Measurements from ENCODE around the gene HTR3A. TPM values are rescaled to one million over a fixed set of nuclear protein-coding genes. Genes with fewer than 3 reads are reported as not detected.
"Not testable (repeated sequence)": the region's sequence is repeated elsewhere in the genome, so short reads cannot be mapped to it uniquely, and the experiment has no call there.

The HTR3A gene
- 10 to 100 TPM in 1 of 6 donors, 1 to 10 TPM in 5; 1.8 to 16.1 (median 4.4) TPM for polyA plus RNA-seq (ENCODE audit: low read depth in 6 of 6)

- Mint-ChIP-seq H3K36me3 (no peaks in the 10 kb centered on the region), H3K9me3 (no peaks in the 10 kb centered on the region), H3K4me3 (peak within 1 kb of the TSS in 7 of 8 donors; percentile 9 to 79 (median 51)), H3K27ac (peak within 1 kb of the TSS; percentile 90 to 99 (median 95)), H3K27me3 (no peaks in the 10 kb centered on the region), H3K4me1 (peaks cover 44 to 75% (median 71%) of the 10 kb centered on the region in 3 donors)
- DNase-seq (no peak), ATAC-seq (ENCODE audit: low read depth in 2 of 2) (no peak)
These were observed at the start of gene HTR3A for GRCh38 chr11:113974741-113975470. Gene HTR3A (plus strand): TSS chr11:113975108. CDS start chr11:113975326, 218 bp downstream.

GRCh38 chr11:113926273-113927197 is 48.4 kb upstream of the HTR3A start:
- ATAC-seq (ENCODE audit: low read depth in 2 of 2) (no peak), DNase-seq (no peak)
- H3K27me3 Mint-ChIP-seq, result peaks cover 8 to 20% (median 9%) of the 10 kb centered on the region in 3 donors
- peaks cover 0 to 5% (median 0%) of the 10 kb centered on the region in 7 donors for H3K9me3 Mint-ChIP-seq
- H3K4me1 Mint-ChIP-seq, result peaks cover 0 to 1% (median 0%) of the 10 kb centered on the region in 3 donors
- peak overlapping the region in 1 of 8 donors; percentile 82 for H3K4me3 Mint-ChIP-seq
- H3K36me3 Mint-ChIP-seq, result no peaks in the 10 kb centered on the region
- peak overlapping the region in 1 of 6 donors; percentile 66 for H3K27ac Mint-ChIP-seq

- no peak for ATAC-seq (ENCODE audit: low read depth in 2 of 2)
- Mint-ChIP-seq H3K36me3 (no peaks in the 10 kb centered on the region), H3K4me1 (peaks cover 0 to 1% (median 0%) of the 10 kb centered on the region in 3 donors), H3K27ac (no peak overlapping the region), H3K27me3 (peaks cover 0 to 25% (median 5%) of the 10 kb centered on the region in 3 donors), H3K4me3 (no peak overlapping the region), H3K9me3 (peaks cover 0 to 5% (median 0%) of the 10 kb centered on the region in 7 donors)
- DNase-seq, result no peak
These were observed 46.6 kb upstream of the HTR3A start for GRCh38 chr11:113928311-113928710.

GRCh38 chr11:113932788-113933187 is 42.1 kb upstream of the HTR3A start:
- Mint-ChIP-seq H3K4me1 (peaks cover 1 to 12% (median 6%) of the 10 kb centered on the region in 3 donors), H3K27ac (peak overlapping the region in 1 of 6 donors; percentile 67), H3K27me3 (peaks cover 12 to 35% (median 15%) of the 10 kb centered on the region in 3 donors), H3K36me3 (no peaks in the 10 kb centered on the region), H3K4me3 (peak overlapping the region in 1 of 8 donors; percentile 61), H3K9me3 (peaks cover 0 to 5% (median 0%) of the 10 kb centered on the region in 7 donors)
- no peak for DNase-seq
- no peak for ATAC-seq (ENCODE audit: low read depth in 2 of 2)

- not testable (repeated sequence) for DNase-seq; H3K36me3 Mint-ChIP-seq; H3K9me3 Mint-ChIP-seq; H3K4me3 Mint-ChIP-seq; ATAC-seq (ENCODE audit: low read depth in 2 of 2); H3K27ac Mint-ChIP-seq
- Mint-ChIP-seq H3K4me1 (peaks cover 0 to 12% (median 6%) of the 10 kb centered on the region in 3 donors), H3K27me3 (peaks cover 12 to 35% (median 15%) of the 10 kb centered on the region in 3 donors)
These were observed 40.7 kb upstream of the HTR3A start for GRCh38 chr11:113934193-113934592.

GRCh38 chr11:113934761-113935160 is 40.1 kb upstream of the HTR3A start:
- Mint-ChIP-seq H3K9me3 (peaks cover 0 to 2% (median 0%) of the 10 kb centered on the region in 7 donors), H3K27ac (peak overlapping the region in 1 of 6 donors; percentile 25), H3K4me3 (no peak overlapping the region), H3K36me3 (no peaks in the 10 kb centered on the region), H3K27me3 (peaks cover 12 to 34% (median 15%) of the 10 kb centered on the region in 3 donors), H3K4me1 (peaks cover 0 to 12% (median 6%) of the 10 kb centered on the region in 3 donors)
- DNase-seq (no peak), ATAC-seq (ENCODE audit: low read depth in 2 of 2) (no peak)

GRCh38 chr11:113935858-113936257 is 39.0 kb upstream of the HTR3A start:
- Mint-ChIP-seq H3K4me3 (no peak overlapping the region), H3K4me1 (peaks cover 0 to 15% (median 6%) of the 10 kb centered on the region in 3 donors), H3K9me3 (peaks cover 0 to 2% (median 0%) of the 10 kb centered on the region in 7 donors), H3K27me3 (peaks cover 13 to 30% (median 23%) of the 10 kb centered on the region in 3 donors), H3K36me3 (no peaks in the 10 kb centered on the region), H3K27ac (peak overlapping the region in 1 of 6 donors; percentile 34)
- ATAC-seq (ENCODE audit: low read depth in 2 of 2), result no peak
- no peak for DNase-seq

- H3K9me3 Mint-ChIP-seq, result peaks cover 0 to 2% (median 0%) of the 10 kb centered on the region in 7 donors
These were observed 37.0 kb upstream of the HTR3A start for GRCh38 chr11:113937918-113938317.

GRCh38 chr11:113942256-113942655 is 32.7 kb upstream of the HTR3A start:
- peaks cover 0 to 10% (median 5%) of the 10 kb centered on the region in 3 donors for H3K27me3 Mint-ChIP-seq
- H3K36me3 Mint-ChIP-seq, result no peaks in the 10 kb centered on the region
- H3K9me3 Mint-ChIP-seq, result peaks cover 0 to 2% (median 0%) of the 10 kb centered on the region in 7 donors
- DNase-seq (no peak), ATAC-seq (ENCODE audit: low read depth in 2 of 2) (no peak)
- H3K4me3 Mint-ChIP-seq, result peak overlapping the region in 2 of 8 donors; percentile 37 to 51
- H3K27ac Mint-ChIP-seq, result no peak overlapping the region
- peaks cover 18 to 30% (median 20%) of the 10 kb centered on the region in 3 donors for H3K4me1 Mint-ChIP-seq

More at GRCh38 chr11:113937918-113938317, 37.0 kb upstream of the HTR3A start:
- no peaks in the 10 kb centered on the region for H3K36me3 Mint-ChIP-seq
- DNase-seq, result no peak
- no peak for ATAC-seq (ENCODE audit: low read depth in 2 of 2)
- H3K4me3 Mint-ChIP-seq, result no peak overlapping the region
- peak overlapping the region in 2 of 6 donors; percentile 3 to 75 for H3K27ac Mint-ChIP-seq
- H3K27me3 Mint-ChIP-seq, result peaks cover 13 to 25% (median 18%) of the 10 kb centered on the region in 3 donors
- peaks cover 6 to 15% (median 6%) of the 10 kb centered on the region in 3 donors for H3K4me1 Mint-ChIP-seq

- peak overlapping the region in 1 of 8 donors; percentile 55 for H3K4me3 Mint-ChIP-seq
- H3K4me1 Mint-ChIP-seq, result peaks cover 29 to 52% (median 37%) of the 10 kb centered on the region in 3 donors
- not testable (repeated sequence) for DNase-seq; H3K9me3 Mint-ChIP-seq; H3K27me3 Mint-ChIP-seq; ATAC-seq (ENCODE audit: low read depth in 2 of 2); H3K36me3 Mint-ChIP-seq
- peak overlapping the region in 5 of 6 donors; percentile 13 to 88 (median 79) for H3K27ac Mint-ChIP-seq
These were observed 28.7 kb upstream of the HTR3A start for GRCh38 chr11:113946162-113946561.

GRCh38 chr11:113947994-113948393 is 26.9 kb upstream of the HTR3A start:
- Mint-ChIP-seq H3K9me3 (peaks cover 0 to 2% (median 0%) of the 10 kb centered on the region in 7 donors), H3K4me3 (peak overlapping the region in 7 of 8 donors; percentile 3 to 83 (median 65)), H3K27ac (peak overlapping the region; percentile 74 to 96 (median 92)), H3K36me3 (no peaks in the 10 kb centered on the region), H3K27me3 (peaks cover 0 to 14% (median 0%) of the 10 kb centered on the region in 3 donors), H3K4me1 (peaks cover 29 to 46% (median 37%) of the 10 kb centered on the region in 3 donors)
- peak; percentile 59 for DNase-seq
- peak; percentile 85 to 87 for ATAC-seq (ENCODE audit: low read depth in 2 of 2)

GRCh38 chr11:113949891-113950290 is 25.0 kb upstream of the HTR3A start:
- peak overlapping the region; percentile 5 to 94 (median 83) for H3K27ac Mint-ChIP-seq
- H3K4me1 Mint-ChIP-seq, result peaks cover 29 to 38% (median 37%) of the 10 kb centered on the region in 3 donors
- no peaks in the 10 kb centered on the region for H3K36me3 Mint-ChIP-seq
- ATAC-seq (ENCODE audit: low read depth in 2 of 2), result no peak
- no peak for DNase-seq
- peaks cover 0 to 2% (median 0%) of the 10 kb centered on the region in 7 donors for H3K9me3 Mint-ChIP-seq
- H3K4me3 Mint-ChIP-seq, result no peak overlapping the region
- peaks cover 0 to 20% (median 0%) of the 10 kb centered on the region in 3 donors for H3K27me3 Mint-ChIP-seq

Data from naive B cell (primary cell).